ENCODE measurements around the gene DLG5.

Gene DLG5

GRCh38 chr10:77961668-77962067 lies 35.1 kb upstream of the DLG5 start:
- Mint-ChIP-seq H3K36me3 (ENCODE audit: low read depth) (no peaks in the 10 kb centered on the region), H3K4me3 (no peak overlapping the region), H3K27ac (no peak overlapping the region), H3K27me3 (ENCODE audit: low read depth) (no peaks in the 10 kb centered on the region), H3K4me1 (ENCODE audit: low read depth) (no peaks in the 10 kb centered on the region), H3K9me3 (peaks cover 5% of the 10 kb centered on the region)

DNA sequence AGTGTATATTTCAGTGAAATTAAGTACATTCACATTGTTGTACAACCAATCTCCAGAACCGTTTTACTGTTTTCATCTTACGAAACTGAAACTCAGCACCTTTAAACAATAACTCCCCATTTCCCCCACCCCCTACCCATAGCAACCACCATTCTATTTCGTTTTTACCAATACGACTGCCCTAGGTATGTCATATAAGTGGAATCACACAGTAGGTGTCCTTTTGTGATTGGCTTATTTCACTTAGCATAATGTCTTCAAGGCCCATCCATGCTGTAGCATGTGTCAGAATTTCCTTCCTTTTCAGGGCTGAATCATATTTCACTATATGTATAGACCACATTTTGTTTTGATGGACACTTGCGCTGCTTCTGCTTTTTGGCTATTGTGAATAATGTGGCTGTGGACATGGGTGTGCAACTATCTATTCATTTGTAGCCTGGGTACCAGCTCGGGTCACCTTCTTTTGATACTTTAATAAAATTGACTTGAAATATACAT lies 34.3 kb upstream of the DLG5 start:
- H3K36me3 Mint-ChIP-seq (ENCODE audit: low read depth), result no peaks in the 10 kb centered on the region
- no peaks in the 10 kb centered on the region for H3K27me3 Mint-ChIP-seq (ENCODE audit: low read depth)
- no peaks in the 10 kb centered on the region for H3K4me1 Mint-ChIP-seq (ENCODE audit: low read depth)
- H3K4me3 Mint-ChIP-seq, result no peak overlapping the region
- H3K27ac Mint-ChIP-seq, result no peak overlapping the region
- H3K9me3 Mint-ChIP-seq, result peaks cover 5% of the 10 kb centered on the region

DNA sequence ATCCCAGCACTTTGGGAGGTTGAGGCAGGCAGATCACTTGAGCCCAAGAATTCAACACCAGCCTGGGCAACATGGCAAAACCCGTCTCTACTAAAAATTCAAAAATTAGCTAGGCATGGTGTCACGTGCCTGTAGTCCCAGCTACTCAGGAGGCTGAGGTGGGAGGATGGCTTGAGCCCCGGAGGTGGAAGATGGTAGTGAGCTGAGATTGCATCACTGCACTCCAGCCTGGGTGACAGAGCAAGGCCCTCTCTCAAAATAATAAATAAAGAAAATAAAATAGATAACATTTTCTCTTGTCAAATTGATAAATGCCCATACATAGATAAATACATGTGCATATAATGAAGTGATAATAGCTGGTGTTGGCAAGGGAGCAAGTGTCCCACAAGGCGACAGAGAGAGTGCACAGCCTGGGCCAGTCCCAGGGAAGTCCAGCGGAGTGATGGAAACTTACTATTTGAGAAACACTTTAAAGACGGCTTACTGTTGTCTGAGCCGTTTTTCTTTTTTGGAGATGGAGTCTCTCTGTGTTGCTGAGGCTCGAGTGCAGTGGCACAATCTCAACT lies 33.4 kb upstream of the DLG5 start:
- no peaks in the 10 kb centered on the region for H3K4me1 Mint-ChIP-seq (ENCODE audit: low read depth)
- H3K36me3 Mint-ChIP-seq (ENCODE audit: low read depth), result no peaks in the 10 kb centered on the region
- no peak overlapping the region for H3K4me3 Mint-ChIP-seq
- H3K27ac Mint-ChIP-seq, result no peak overlapping the region
- no peaks in the 10 kb centered on the region for H3K27me3 Mint-ChIP-seq (ENCODE audit: low read depth)
- H3K9me3 Mint-ChIP-seq, result peaks cover 4% of the 10 kb centered on the region

GRCh38 chr10:77959384-77959783 lies 32.8 kb upstream of the DLG5 start:
- Mint-ChIP-seq H3K27ac (no peak overlapping the region), H3K27me3 (ENCODE audit: low read depth) (no peaks in the 10 kb centered on the region), H3K9me3 (no peaks in the 10 kb centered on the region), H3K36me3 (ENCODE audit: low read depth) (no peaks in the 10 kb centered on the region), H3K4me3 (no peak overlapping the region), H3K4me1 (ENCODE audit: low read depth) (no peaks in the 10 kb centered on the region)

DNA sequence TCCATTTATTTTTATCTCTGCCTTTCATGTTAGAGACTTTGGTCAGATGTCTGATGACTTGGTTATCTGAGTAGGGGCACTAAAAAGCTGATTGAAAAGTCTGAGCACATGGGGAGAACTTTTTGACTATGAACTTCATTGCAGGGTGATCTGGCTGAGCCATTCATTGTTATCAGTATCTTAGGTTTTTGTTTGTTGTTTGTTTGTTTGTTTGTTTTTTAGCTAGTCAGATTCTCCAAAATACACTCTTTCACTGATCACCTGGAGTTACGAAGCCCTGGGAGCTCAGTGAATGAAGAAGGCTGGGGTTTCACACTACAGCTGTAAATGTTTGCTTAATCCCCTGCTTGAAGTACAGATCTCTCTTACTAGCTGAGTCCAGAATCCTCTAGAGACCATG lies 28.6 kb upstream of the DLG5 start:
- Mint-ChIP-seq H3K27me3 (ENCODE audit: low read depth) (peaks cover 4% of the 10 kb centered on the region), H3K36me3 (ENCODE audit: low read depth) (no peaks in the 10 kb centered on the region), H3K4me1 (ENCODE audit: low read depth) (no peaks in the 10 kb centered on the region), H3K4me3 (no peak overlapping the region), H3K27ac (no peak overlapping the region), H3K9me3 (peaks cover 18% of the 10 kb centered on the region)

DNA sequence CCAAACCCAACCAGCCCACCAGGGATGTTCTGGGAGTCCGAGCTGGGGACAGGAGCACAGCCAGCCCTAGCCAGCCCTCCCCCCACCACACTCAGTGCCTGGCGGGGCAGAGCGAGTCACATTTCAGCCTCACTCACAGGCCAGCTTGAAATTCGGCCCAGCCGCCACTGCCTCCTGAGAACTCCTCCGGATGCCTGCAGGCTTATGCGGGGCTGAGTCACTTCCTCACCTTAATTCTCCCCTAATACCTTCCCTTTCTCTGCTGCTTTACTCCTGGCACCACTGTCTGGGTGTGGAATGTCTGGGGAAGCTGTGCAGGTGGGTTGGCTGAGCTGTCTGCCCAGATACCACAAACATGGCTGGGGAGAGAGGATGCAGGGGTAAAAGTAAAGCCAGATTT lies 22.6 kb upstream of the DLG5 start:
- no peak overlapping the region for H3K27ac Mint-ChIP-seq
- H3K36me3 Mint-ChIP-seq (ENCODE audit: low read depth), result no peaks in the 10 kb centered on the region
- H3K4me1 Mint-ChIP-seq (ENCODE audit: low read depth), result no peaks in the 10 kb centered on the region
- peaks cover 9% of the 10 kb centered on the region for H3K27me3 Mint-ChIP-seq (ENCODE audit: low read depth)
- no peak overlapping the region for H3K4me3 Mint-ChIP-seq
- peaks cover 18% of the 10 kb centered on the region for H3K9me3 Mint-ChIP-seq

DNA sequence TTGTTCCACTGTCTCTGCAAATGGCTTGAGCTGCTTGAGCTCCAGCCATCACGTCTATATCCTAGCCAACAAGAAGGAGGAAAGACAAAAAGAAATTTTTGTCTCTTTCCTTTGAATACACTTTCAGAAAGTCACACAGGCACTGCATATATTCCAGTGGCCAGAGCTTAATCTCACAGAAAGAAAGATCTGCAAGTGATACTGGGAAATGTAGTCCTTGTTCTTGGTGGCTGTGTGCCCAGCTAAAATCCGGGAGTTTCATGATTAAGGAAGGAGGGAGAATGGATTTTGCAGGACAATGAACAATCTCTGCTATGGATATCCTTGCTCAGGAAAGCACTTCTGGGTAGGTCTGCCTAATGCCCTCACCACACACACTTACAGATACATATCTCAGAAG lies 19.5 kb upstream of the DLG5 start:
- no peaks in the 10 kb centered on the region for H3K4me1 Mint-ChIP-seq (ENCODE audit: low read depth)
- H3K27ac Mint-ChIP-seq, result no peak overlapping the region
- H3K4me3 Mint-ChIP-seq, result no peak overlapping the region
- peaks cover 12% of the 10 kb centered on the region for H3K27me3 Mint-ChIP-seq (ENCODE audit: low read depth)
- H3K36me3 Mint-ChIP-seq (ENCODE audit: low read depth), result no peaks in the 10 kb centered on the region
- H3K9me3 Mint-ChIP-seq, result peaks cover 8% of the 10 kb centered on the region

- Mint-ChIP-seq H3K4me3 (no peak overlapping the region), H3K27me3 (ENCODE audit: low read depth) (peaks cover 8% of the 10 kb centered on the region), H3K4me1 (ENCODE audit: low read depth) (no peaks in the 10 kb centered on the region), H3K9me3 (no peaks in the 10 kb centered on the region), H3K27ac (no peak overlapping the region), H3K36me3 (ENCODE audit: low read depth) (no peaks in the 10 kb centered on the region)
Observed at GRCh38 chr10:77944519-77944918, 18.0 kb upstream of the DLG5 start.

DNA sequence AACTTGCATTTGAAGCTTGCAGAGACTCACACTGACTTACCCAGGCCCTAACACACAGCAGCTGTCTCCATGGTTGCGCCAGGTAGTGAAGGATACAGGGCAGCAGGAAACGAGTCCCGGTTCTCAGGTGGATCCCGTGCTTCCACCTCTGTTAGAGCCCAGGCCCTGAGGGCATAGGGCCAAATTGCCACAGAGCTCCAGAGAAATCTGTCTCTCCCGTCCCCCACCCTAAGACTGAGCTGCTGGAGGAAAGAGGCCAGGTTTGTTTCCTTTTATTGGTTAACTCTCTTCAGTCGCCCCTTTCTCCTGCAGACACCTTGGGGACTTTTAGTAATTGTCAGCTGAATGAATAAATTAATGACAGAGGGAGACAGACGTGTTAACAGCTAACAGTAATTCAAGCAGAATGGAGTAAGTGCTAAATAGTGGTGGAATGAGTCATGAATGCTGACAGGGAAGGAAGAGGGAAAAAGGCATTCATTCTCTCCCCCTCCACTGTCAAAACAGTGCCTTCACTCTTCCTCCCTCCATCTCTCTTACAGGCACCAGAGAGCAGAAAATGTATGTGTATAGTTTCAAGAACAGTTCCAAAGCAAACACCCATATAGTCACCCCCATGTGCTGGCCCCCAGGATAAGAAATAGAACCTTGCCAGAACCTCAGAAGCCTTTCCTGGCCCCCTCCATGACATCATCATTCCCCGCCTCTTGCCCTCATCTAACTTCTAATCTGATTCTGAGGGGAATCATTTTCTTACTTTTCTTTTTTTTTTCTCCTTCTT lies 16.8 kb upstream of the DLG5 start:
- Mint-ChIP-seq H3K4me1 (ENCODE audit: low read depth) (no peaks in the 10 kb centered on the region), H3K27ac (no peak overlapping the region), H3K36me3 (ENCODE audit: low read depth) (no peaks in the 10 kb centered on the region), H3K9me3 (no peaks in the 10 kb centered on the region), H3K27me3 (ENCODE audit: low read depth) (peaks cover 8% of the 10 kb centered on the region), H3K4me3 (no peak overlapping the region)

DNA sequence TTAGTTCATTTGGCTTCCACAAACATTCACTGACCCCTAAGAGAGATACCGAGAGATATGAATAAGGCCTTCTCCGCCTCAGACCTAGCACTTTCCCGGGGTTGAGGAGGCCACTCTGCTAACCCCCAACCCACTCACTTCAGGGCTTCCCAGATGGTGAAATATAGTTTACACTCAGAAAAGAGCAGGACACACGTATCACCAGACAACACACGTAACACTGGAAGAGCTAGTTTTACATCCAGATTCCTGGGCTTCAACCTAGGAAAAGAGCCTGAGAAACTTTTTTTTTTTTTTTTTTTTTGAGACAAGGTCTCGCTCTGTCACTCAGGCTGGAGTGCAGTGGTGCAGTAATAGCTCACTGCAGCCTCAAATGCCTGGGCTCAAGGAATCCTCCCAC lies 15.2 kb upstream of the DLG5 start:
- Mint-ChIP-seq H3K27ac (no peak overlapping the region), H3K9me3 (no peaks in the 10 kb centered on the region), H3K4me3 (no peak overlapping the region), H3K4me1 (ENCODE audit: low read depth) (no peaks in the 10 kb centered on the region), H3K27me3 (ENCODE audit: low read depth) (peaks cover 8% of the 10 kb centered on the region), H3K36me3 (ENCODE audit: low read depth) (no peaks in the 10 kb centered on the region)

GRCh38 chr10:77940627-77941026 lies 14.1 kb upstream of the DLG5 start:
- H3K36me3 Mint-ChIP-seq (ENCODE audit: low read depth), result no peaks in the 10 kb centered on the region
- H3K27ac Mint-ChIP-seq, result no peak overlapping the region
- peaks cover 3% of the 10 kb centered on the region for H3K27me3 Mint-ChIP-seq (ENCODE audit: low read depth)
- H3K4me1 Mint-ChIP-seq (ENCODE audit: low read depth), result no peaks in the 10 kb centered on the region
- no peaks in the 10 kb centered on the region for H3K9me3 Mint-ChIP-seq
- no peak overlapping the region for H3K4me3 Mint-ChIP-seq

DNA sequence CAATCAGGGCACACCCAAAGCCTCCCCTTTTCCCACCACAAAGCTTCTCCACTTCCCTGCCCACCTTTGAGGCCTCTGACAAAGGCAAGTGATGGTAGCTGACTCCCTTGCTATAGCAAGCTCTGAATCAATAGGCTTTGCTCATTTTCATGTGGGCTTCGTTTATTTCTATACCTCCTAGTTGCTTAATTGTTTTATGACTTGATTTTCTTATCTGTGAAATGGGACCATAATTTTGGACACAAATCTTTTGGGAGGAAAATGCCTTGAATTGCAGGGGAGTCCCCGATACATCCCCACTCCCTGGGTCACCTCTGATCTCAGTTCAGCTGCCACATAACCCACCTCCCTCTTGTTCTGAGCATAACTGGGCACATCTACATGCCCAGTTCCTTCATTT lies 13.7 kb upstream of the DLG5 start:
- Mint-ChIP-seq H3K4me3 (no peak overlapping the region), H3K9me3 (no peaks in the 10 kb centered on the region), H3K27ac (no peak overlapping the region), H3K36me3 (ENCODE audit: low read depth) (no peaks in the 10 kb centered on the region), H3K27me3 (ENCODE audit: low read depth) (peaks cover 3% of the 10 kb centered on the region), H3K4me1 (ENCODE audit: low read depth) (no peaks in the 10 kb centered on the region)

GRCh38 chr10:77939561-77940001 lies 13.0 kb upstream of the DLG5 start:
- Mint-ChIP-seq H3K27ac (no peak overlapping the region), H3K4me3 (no peak overlapping the region), H3K36me3 (ENCODE audit: low read depth) (no peaks in the 10 kb centered on the region), H3K9me3 (no peaks in the 10 kb centered on the region), H3K27me3 (ENCODE audit: low read depth) (peaks cover 3% of the 10 kb centered on the region), H3K4me1 (ENCODE audit: low read depth) (no peaks in the 10 kb centered on the region)

- no peak overlapping the region for H3K27ac Mint-ChIP-seq
- H3K4me3 Mint-ChIP-seq, result no peak overlapping the region
- no peaks in the 10 kb centered on the region for H3K36me3 Mint-ChIP-seq (ENCODE audit: low read depth)
- no peaks in the 10 kb centered on the region for H3K9me3 Mint-ChIP-seq
- H3K27me3 Mint-ChIP-seq (ENCODE audit: low read depth), result peaks cover 3% of the 10 kb centered on the region
- no peaks in the 10 kb centered on the region for H3K4me1 Mint-ChIP-seq (ENCODE audit: low read depth)
Observed at GRCh38 chr10:77936697-77937567, 10.4 kb upstream of the DLG5 start.
